H9 (cell line): ENCODE data around the gene PLXNA4. TPM values are rescaled to one million over a fixed set of nuclear protein-coding genes. Genes with fewer than 3 reads are reported as not detected.

Experiments
- DNase-seq: peaks from one replicate; pipeline ENCODE4 v3.0.0-alpha.2; 2017
- H2AFZ ChIP-seq: one replicate; pipeline ENCODE4 v1.6.1; 2013; ENCODE audit warnings: mild to moderate bottlenecking, low read length, control low read depth, moderate library complexity
- H2AK5ac ChIP-seq: 2 replicates; pipeline ENCODE4 v1.6.1; 2013; ENCODE audit warnings: low read length, control low read depth, mixed read lengths; ENCODE audit not compliant: insufficient read length
- H2BK120ac ChIP-seq: one replicate; pipeline ENCODE4 v1.6.1; 2013; ENCODE audit warnings: low read depth, mild to moderate bottlenecking, low read length, control low read depth, inconsistent platforms; ENCODE audit not compliant: poor library complexity, severe bottlenecking
- H2BK12ac ChIP-seq: 2 replicates; pipeline ENCODE4 v1.6.1; 2013; ENCODE audit warnings: low read length, control low read depth, mixed read lengths, low read depth; ENCODE audit not compliant: insufficient read length
- H2BK15ac ChIP-seq: 2 replicates; pipeline ENCODE4 v1.6.1; 2013; ENCODE audit warnings: low read depth, low read length, control low read depth
- H2BK20ac ChIP-seq: one replicate; pipeline ENCODE4 v1.6.1; 2013; ENCODE audit warnings: low read depth, mild to moderate bottlenecking, low read length, control low read depth, inconsistent platforms; ENCODE audit not compliant: poor library complexity, severe bottlenecking
- H2BK5ac ChIP-seq: 2 replicates; pipeline ENCODE4 v1.6.1; 2013; ENCODE audit warnings: low read length, control low read depth, mixed read lengths; ENCODE audit not compliant: insufficient read length
- H3K14ac ChIP-seq: 2 replicates; pipeline ENCODE4 v1.6.1; 2013; ENCODE audit warnings: low read length, control low read depth; ENCODE audit not compliant: insufficient read depth
- H3K18ac ChIP-seq: 2 replicates; pipeline ENCODE4 v1.6.1; 2013; ENCODE audit warnings: low read depth, mild to moderate bottlenecking, mixed read lengths, low read length, control low read depth; ENCODE audit not compliant: insufficient read length
- H3K23ac ChIP-seq: 2 replicates; pipeline ENCODE4 v1.6.1; 2013; ENCODE audit warnings: low read length, control low read depth, mixed read lengths, low read depth; ENCODE audit not compliant: insufficient read length
- H3K23me2 ChIP-seq: 2 replicates; pipeline ENCODE4 v1.6.1; 2013; ENCODE audit warnings: low read depth, mild to moderate bottlenecking, mixed read lengths, low read length, control low read depth; ENCODE audit not compliant: insufficient read length, poor library complexity, severe bottlenecking
- H3K27ac ChIP-seq: 2 replicates; pipeline ENCODE4 v1.5.1; 2013; ENCODE audit warnings: low read length, control low read depth, mixed read lengths, low read depth; ENCODE audit not compliant: insufficient read length
- H3K27me3 ChIP-seq: 2 replicates; pipeline ENCODE4 v1.6.1; 2013; ENCODE audit warnings: low read length, control low read depth, inconsistent platforms; ENCODE audit not compliant: insufficient read depth
- H3K4ac ChIP-seq: 2 replicates; pipeline ENCODE4 v1.6.1; 2013; ENCODE audit warnings: low read depth, mild to moderate bottlenecking, control low read depth, inconsistent platforms, low read length, moderate library complexity
- H3K4me1 ChIP-seq: 2 replicates; pipeline ENCODE4 v1.6.1; 2013; ENCODE audit warnings: low read length, control low read depth, inconsistent platforms; ENCODE audit not compliant: insufficient read depth
- H3K4me2 ChIP-seq: 2 replicates; pipeline ENCODE4 v1.6.1; 2013; ENCODE audit warnings: low read length, control low read depth, mixed read lengths; ENCODE audit not compliant: insufficient read length, insufficient read depth
- H3K56ac ChIP-seq: 2 replicates; pipeline ENCODE4 v1.6.1; 2013; ENCODE audit warnings: low read depth, mild to moderate bottlenecking, mixed read lengths, low read length, control low read depth; ENCODE audit not compliant: insufficient read length
- H3K79me1 ChIP-seq: 2 replicates; pipeline ENCODE4 v1.6.1; 2013; ENCODE audit warnings: low read depth, mild to moderate bottlenecking, moderate library complexity, low read length, control low read depth, inconsistent platforms; ENCODE audit not compliant: insufficient read depth, poor library complexity, severe bottlenecking
- H3K79me2 ChIP-seq: 2 replicates; pipeline ENCODE4 v1.6.1; 2013; ENCODE audit warnings: low read length, control low read depth, inconsistent platforms; ENCODE audit not compliant: insufficient read depth
- H3K9ac ChIP-seq: 2 replicates; pipeline ENCODE4 v1.6.1; 2013; ENCODE audit warnings: low read length, control low read depth, mixed read lengths; ENCODE audit not compliant: insufficient read length; ENCODE audit errors: extremely low read depth
- H3K9me3 ChIP-seq: one replicate; pipeline ENCODE4 v1.6.1; 2013; ENCODE audit warnings: low read depth, low read length, inconsistent platforms; ENCODE audit not compliant: control insufficient read depth
- H3T11ph ChIP-seq: one replicate; pipeline ENCODE4 v1.6.1; 2013; ENCODE audit warnings: mild to moderate bottlenecking, low read length, control low read depth, inconsistent platforms
- H4K20me1 ChIP-seq: one replicate; pipeline ENCODE4 v1.6.1; 2013; ENCODE audit not compliant: control insufficient read depth, insufficient read length, insufficient read depth
- H4K5ac ChIP-seq: 2 replicates; pipeline ENCODE4 v1.6.1; 2013; ENCODE audit warnings: low read depth, mild to moderate bottlenecking, mixed read lengths, low read length, control low read depth; ENCODE audit not compliant: insufficient read length
- H4K8ac ChIP-seq: replicated peaks from 2 replicates; pipeline ENCODE4 v1.6.1; 2013; ENCODE audit warnings: low read length, control low read depth, mixed read lengths, low read depth; ENCODE audit not compliant: insufficient read length
- H4K91ac ChIP-seq: 2 replicates; pipeline ENCODE4 v1.6.1; 2013; ENCODE audit warnings: low read depth, mild to moderate bottlenecking, moderate library complexity, mixed read lengths, low read length, control low read depth; ENCODE audit not compliant: insufficient read length
- H3K27ac Mint-ChIP-seq, 3 experiments: 2 replicates in 2 of 3; 3 replicates in 1 of 3; pipeline ENCODE4 v1.8.0; 2020 to 2021; ENCODE audit warnings: mixed read lengths in 3 of 3, mild to moderate bottlenecking in 1 of 3, moderate library complexity in 1 of 3
- H3K27me3 Mint-ChIP-seq: 2 replicates; pipeline ENCODE4 v1.8.0; 2021; ENCODE audit warnings: low read depth, mild to moderate bottlenecking, moderate library complexity, mixed read lengths
- H3K36me3 Mint-ChIP-seq, 3 experiments: 2 replicates in 2 of 3; 3 replicates in 1 of 3; pipeline ENCODE4 v1.8.0; 2020 to 2021; ENCODE audit warnings: low read depth in 3 of 3, mixed read lengths in 3 of 3; ENCODE audit not compliant: insufficient read depth in 1 of 3
- H3K4me1 Mint-ChIP-seq, 2 experiments: 2 replicates each; pipeline ENCODE4 v1.8.0; 2020; ENCODE audit warnings: mixed read lengths in 2 of 2
- H3K4me3 Mint-ChIP-seq, 2 experiments: 2 replicates in 1 of 2; 3 replicates in 1 of 2; pipeline ENCODE4 v1.8.0; 2020 to 2021; ENCODE audit warnings: mild to moderate bottlenecking in 2 of 2, mixed read lengths in 2 of 2, moderate library complexity in 1 of 2
- H3K9me3 Mint-ChIP-seq, 2 experiments: 2 replicates in 1 of 2; 3 replicates in 1 of 2; pipeline ENCODE4 v1.8.0; 2020; ENCODE audit warnings: mild to moderate bottlenecking in 2 of 2, mixed read lengths in 2 of 2, moderate library complexity in 1 of 2
- CTCF ChIP-seq: fragments of 200-600 bp; sonication (generic); conservative IDR thresholded peaks from 3 replicates; pipeline ENCODE4 v1.8.0; 2021; ENCODE audit warnings: antibody characterized with exemption, mild to moderate bottlenecking
- WGBS: extraction: QIAGEN DNeasy Blood & Tissue Kit; methylation state at CpG from one replicate; pipeline ENCODE4 v1.1.7; 2013; ENCODE audit warnings: missing lambda C conversion rate, low lambda C conversion rate, mixed read lengths; ENCODE audit not compliant: insufficient read length; ENCODE audit errors: extremely low coverage; 5-methylcytosine and 5-hydroxymethylcytosine counted together
- total RNA-seq: library from RNA; stranded (reverse); gene quantifications from 2 replicates; pipeline ENCODE4 v1.2.1, GENCODE V29; 2021

The PLXNA4 gene
- total RNA-seq, 1 experiment from 2014 or later, result 0.35 TPM

- peak overlapping the region in 1 of 3 experiments; percentile 15; a peak in 1 of 7 replicates for H3K27ac Mint-ChIP-seq
- Histone ChIP-seq H2BK20ac (no peak overlapping the region), H3T11ph (no peak overlapping the region), H3K9ac (no peak overlapping the region), H2BK12ac (no peak overlapping the region), H3K27me3 (no peaks in the 10 kb centered on the region), H3K56ac (no peak overlapping the region), H4K5ac (no peak overlapping the region), H3K4me1 (no peaks in the 10 kb centered on the region), H4K8ac (no peak overlapping the region), H3K4me2 (no peak overlapping the region), H2BK15ac (no peak overlapping the region), H2BK5ac (no peak overlapping the region), H3K23me2 (no peaks in the 10 kb centered on the region), H3K18ac (no peak overlapping the region), H2AFZ (no peak overlapping the region), H3K79me1 (no peaks in the 10 kb centered on the region), H4K91ac (no peak overlapping the region), H3K79me2 (no peaks in the 10 kb centered on the region), H2AK5ac (no peak overlapping the region), H3K9me3 (no peaks in the 10 kb centered on the region), H4K20me1 (no peaks in the 10 kb centered on the region), H3K14ac (no peak overlapping the region), H3K4ac (no peak overlapping the region), H3K27ac (no peak overlapping the region), H2BK120ac (no peak overlapping the region), H3K23ac (no peak overlapping the region)
- peaks cover 22% of the 10 kb centered on the region for H3K27me3 Mint-ChIP-seq
- H3K4me1 Mint-ChIP-seq, result peaks cover 6 to 14% of the 10 kb centered on the region in 2 experiments
- no CpG with 5 or more reads among the region's 10 CpGs for WGBS
- no peak overlapping the region for H3K4me3 Mint-ChIP-seq
- no peak for DNase-seq
- H3K9me3 Mint-ChIP-seq, result no peaks in the 10 kb centered on the region
- H3K36me3 Mint-ChIP-seq, result no peaks in the 10 kb centered on the region
- TF ChIP-seq CTCF, result no peak
These were observed 190.0 kb downstream of the PLXNA4 start for GRCh38 chr7:132386201-132386681.
